ENCODE data around the gene ATP5IF1.

Gene ATP5IF1

GRCh38 chr1:28235755-28236655, at the start of gene ATP5IF1:
ATP5IF1 (plus strand) TSS chr1:28236124; CDS start chr1:28236184, 60 bp downstream.
- peak; percentile 86 to 93 for DNase-seq (ENCODE audit: low read depth in 2 of 2)

- DNase-seq (ENCODE audit: low read depth in 2 of 2): no peak
These were observed 45.5 kb upstream of the ATP5IF1 start for GRCh38 chr1:28190337-28190979.

- DNase-seq (ENCODE audit: low read depth in 2 of 2): no peak
These were observed 44.8 kb upstream of the ATP5IF1 start for GRCh38 chr1:28190996-28191645.

GRCh38 chr1:28193701-28194161, 42.2 kb upstream of the ATP5IF1 start:
- DNase-seq (ENCODE audit: low read depth in 2 of 2): no peak

GRCh38 chr1:28194326-28195035, 41.4 kb upstream of the ATP5IF1 start:
- DNase-seq (ENCODE audit: low read depth in 2 of 2): no peak

GRCh38 chr1:28195780-28196179, 40.1 kb upstream of the ATP5IF1 start:
- DNase-seq (ENCODE audit: low read depth in 2 of 2): no peak

- DNase-seq (ENCODE audit: low read depth in 2 of 2): no peak
These were observed 39.6 kb upstream of the ATP5IF1 start for GRCh38 chr1:28196330-28196729.

- no peak for DNase-seq (ENCODE audit: low read depth in 2 of 2)
These were observed 38.1 kb upstream of the ATP5IF1 start for GRCh38 chr1:28197682-28198415.

- DNase-seq (ENCODE audit: low read depth in 2 of 2): peak; percentile 29 to 53
These were observed 36.3 kb upstream of the ATP5IF1 start for GRCh38 chr1:28199328-28200233.

GRCh38 chr1:28200234-28200873, 35.6 kb upstream of the ATP5IF1 start:
- no peak for DNase-seq (ENCODE audit: low read depth in 2 of 2)

GRCh38 chr1:28205243-28205642, 30.7 kb upstream of the ATP5IF1 start:
- DNase-seq (ENCODE audit: low read depth in 2 of 2): no peak

GRCh38 chr1:28208818-28209441, 27.0 kb upstream of the ATP5IF1 start:
- peak; percentile 7 to 23 for DNase-seq (ENCODE audit: low read depth in 2 of 2)

- no peak for DNase-seq (ENCODE audit: low read depth in 2 of 2)
These were observed 26.2 kb upstream of the ATP5IF1 start for GRCh38 chr1:28209700-28210099.

GRCh38 chr1:28213315-28213714, 22.6 kb upstream of the ATP5IF1 start:
- DNase-seq (ENCODE audit: low read depth in 2 of 2): no peak

- no peak for DNase-seq (ENCODE audit: low read depth in 2 of 2)
These were observed 6.8 kb upstream of the ATP5IF1 start for GRCh38 chr1:28229089-28229488.

- no peak for DNase-seq (ENCODE audit: low read depth in 2 of 2)
These were observed 5.9 kb upstream of the ATP5IF1 start for GRCh38 chr1:28229996-28230395.

- DNase-seq (ENCODE audit: low read depth in 2 of 2): peak; percentile 94 to 95
These were observed 3.2 kb upstream of the ATP5IF1 start, which contains the start of gene DNAJC8 for GRCh38 chr1:28232558-28233263. DNAJC8 (minus strand) TSS chr1:28233029; CDS start chr1:28232998, 31 bp downstream.

GRCh38 chr1:28233264-28233606, 2.7 kb upstream of the ATP5IF1 start:
- no peak for DNase-seq (ENCODE audit: low read depth in 2 of 2)

Measured in stimulated activated CD8-positive, alpha-beta memory T cell treated with anti-CD3 and anti-CD28 coated beads, Interleukin-2, amount 100 ng/mL, for 48 hours (primary cell).